ENCODE data around the gene GJC3.

GRCh38 chr7:99974681-99975080 lies 45.3 kb upstream of the GJC3 start:
- TF ChIP-seq CTCF (conservative IDR thresholded peaks at IDR 0.05; ENCODE audit: low read depth, low read length) (no peak), EZH2 (IDR thresholded peaks at IDR 0.05; ENCODE audit: borderline replicate concordance, low read depth, low read length, poor library complexity, severe bottlenecking) (no peak)
